ENCODE results near the gene NF1.

GRCh38 chr17:31307640-31308039 lies 212.9 kb downstream of the NF1 start:
- TF ChIP-seq EZH2 (optimal IDR thresholded peaks at IDR 0.05; ENCODE audit: low read depth, low read length) (no peak), EZH2phosphoT487 (IDR thresholded peaks at IDR 0.05; ENCODE audit: low read length) (no peak)
- TF ChIP-seq, protein P1, sequence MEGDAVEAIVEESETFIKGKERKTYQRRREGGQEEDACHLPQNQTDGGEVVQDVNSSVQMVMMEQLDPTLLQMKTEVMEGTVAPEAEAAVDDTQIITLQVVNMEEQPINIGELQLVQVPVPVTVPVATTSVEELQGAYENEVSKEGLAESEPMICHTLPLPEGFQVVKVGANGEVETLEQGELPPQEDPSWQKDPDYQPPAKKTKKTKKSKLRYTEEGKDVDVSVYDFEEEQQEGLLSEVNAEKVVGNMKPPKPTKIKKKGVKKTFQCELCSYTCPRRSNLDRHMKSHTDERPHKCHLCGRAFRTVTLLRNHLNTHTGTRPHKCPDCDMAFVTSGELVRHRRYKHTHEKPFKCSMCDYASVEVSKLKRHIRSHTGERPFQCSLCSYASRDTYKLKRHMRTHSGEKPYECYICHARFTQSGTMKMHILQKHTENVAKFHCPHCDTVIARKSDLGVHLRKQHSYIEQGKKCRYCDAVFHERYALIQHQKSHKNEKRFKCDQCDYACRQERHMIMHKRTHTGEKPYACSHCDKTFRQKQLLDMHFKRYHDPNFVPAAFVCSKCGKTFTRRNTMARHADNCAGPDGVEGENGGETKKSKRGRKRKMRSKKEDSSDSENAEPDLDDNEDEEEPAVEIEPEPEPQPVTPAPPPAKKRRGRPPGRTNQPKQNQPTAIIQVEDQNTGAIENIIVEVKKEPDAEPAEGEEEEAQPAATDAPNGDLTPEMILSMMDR (IDR thresholded peaks at IDR 0.05; ENCODE audit: low read length): no peak
